GM12891 (cell line): ENCODE data around the gene LONRF2.

Experiments used
- POLR2A ChIP-seq: IDR thresholded peaks from 2 replicates; pipeline ENCODE4 v1.6.1; 2011; ENCODE audit warnings: low read depth, low read length, control low read depth
- POLR2AphosphoS5 ChIP-seq: IDR thresholded peaks from 2 replicates; pipeline ENCODE4 v1.6.1; 2011; ENCODE audit warnings: low read depth, low read length, control low read depth
- SPI1 ChIP-seq: IDR thresholded peaks from 2 replicates; pipeline ENCODE4 v1.6.1; 2011; ENCODE audit warnings: low read depth, low read length, control low read depth
- TAF1 ChIP-seq: IDR thresholded peaks from 2 replicates; pipeline ENCODE4 v1.6.1; 2011; ENCODE audit warnings: low read depth, low read length, control low read depth

DNA sequence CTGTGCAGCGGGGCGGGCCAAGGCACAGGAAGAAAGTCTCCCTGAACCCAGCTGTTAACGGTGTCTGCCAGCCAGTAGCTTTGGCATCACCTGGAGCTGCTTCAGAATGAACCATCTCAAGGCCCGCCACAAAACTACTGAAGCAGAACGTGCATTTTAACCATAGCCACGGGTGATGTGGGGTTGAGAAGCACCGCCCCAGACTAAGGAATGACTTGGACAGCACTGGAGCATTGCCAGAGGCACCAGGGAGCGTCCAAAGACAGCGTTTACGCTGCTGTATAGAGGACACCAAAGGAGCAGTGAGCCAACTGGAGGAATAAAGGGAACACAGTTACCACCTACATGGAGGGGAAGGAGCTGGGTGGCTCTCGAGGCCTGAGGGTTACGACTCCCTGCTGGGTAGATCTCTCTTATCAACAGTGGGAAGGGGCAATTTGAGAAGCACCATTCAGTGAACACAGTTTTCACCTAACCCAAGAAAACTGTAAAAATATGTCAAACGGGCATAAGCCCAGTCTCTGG is 28.4 kb upstream of the LONRF2 start:
- TF ChIP-seq POLR2A: no peak
- no peak for TF ChIP-seq POLR2AphosphoS5
- no peak for TF ChIP-seq SPI1
- TF ChIP-seq TAF1: no peak
